Measurements from ENCODE around the gene SCGN. TPM values are rescaled to one million over a fixed set of nuclear protein-coding genes. Genes with fewer than 3 reads are reported as not detected.
"Not testable (repeated sequence)": the region's sequence is repeated elsewhere in the genome, so short reads cannot be mapped to it uniquely, and the experiment has no call there.

SCGN gene
- total RNA-seq, 1 experiment from 2014 or later = not detected

GRCh38 chr6:25746968-25747367 is 95.0 kb downstream of the SCGN start:
- H3K79me2 ChIP-seq (ENCODE audit: low read length) = no peaks in the 10 kb centered on the region
- no peak for DNase-seq
- no peaks in the 10 kb centered on the region for H3K9me2 ChIP-seq (replicated peaks; ENCODE audit: insufficient read depth, low read length)
- H3K36me3 ChIP-seq (ENCODE audit: insufficient read depth, low read length) = no peaks in the 10 kb centered on the region
- H3K27ac ChIP-seq (ENCODE audit: low read length) = no peak overlapping the region
- H4K20me1 ChIP-seq (ENCODE audit: insufficient read depth, low read depth, low read length) = no peaks in the 10 kb centered on the region
- no peak overlapping the region for H3K9ac ChIP-seq (ENCODE audit: low read length)
- peaks cover 8% of the 10 kb centered on the region for H3K4me1 ChIP-seq (ENCODE audit: low read length)
- no peak overlapping the region for H3K4me2 ChIP-seq (ENCODE audit: low read depth, low read length, poor library complexity, severe bottlenecking)
- peaks cover 3% of the 10 kb centered on the region for H3K9me3 ChIP-seq (ENCODE audit: low read length)
- H2AFZ ChIP-seq (ENCODE audit: low read length) = no peak overlapping the region
- no peak overlapping the region for H3K4me3 ChIP-seq (ENCODE audit: low read length)
- H3K27me3 ChIP-seq (ENCODE audit: low read length) = no peaks in the 10 kb centered on the region

- Histone ChIP-seq H4K20me1 (ENCODE audit: insufficient read depth, low read depth, low read length) (no peaks in the 10 kb centered on the region), H3K27me3 (ENCODE audit: low read length) (no peaks in the 10 kb centered on the region), H3K79me2 (ENCODE audit: low read length) (no peaks in the 10 kb centered on the region), H3K36me3 (ENCODE audit: insufficient read depth, low read length) (no peaks in the 10 kb centered on the region), H3K9me3 (ENCODE audit: low read length) (no peaks in the 10 kb centered on the region), H3K4me1 (ENCODE audit: low read length) (peaks cover 8% of the 10 kb centered on the region), H3K4me3 (ENCODE audit: low read length) (no peak overlapping the region), H3K27ac (ENCODE audit: low read length) (no peak overlapping the region), H3K4me2 (ENCODE audit: low read depth, low read length, poor library complexity, severe bottlenecking) (no peak overlapping the region), H2AFZ (ENCODE audit: low read length) (no peak overlapping the region), H3K9ac (ENCODE audit: low read length) (no peak overlapping the region), H3K9me2 (replicated peaks; ENCODE audit: insufficient read depth, low read length) (no peaks in the 10 kb centered on the region)
- no peak for DNase-seq
These were observed 95.5 kb downstream of the SCGN start for GRCh38 chr6:25747477-25747876.

- Histone ChIP-seq H3K27ac (ENCODE audit: low read length) (no peak overlapping the region), H3K4me3 (ENCODE audit: low read length) (no peak overlapping the region), H3K27me3 (ENCODE audit: low read length) (no peaks in the 10 kb centered on the region), H3K9ac (ENCODE audit: low read length) (no peak overlapping the region), H2AFZ (ENCODE audit: low read length) (no peak overlapping the region), H3K4me1 (ENCODE audit: low read length) (peaks cover 8% of the 10 kb centered on the region), H3K36me3 (ENCODE audit: insufficient read depth, low read length) (no peaks in the 10 kb centered on the region), H3K9me3 (ENCODE audit: low read length) (no peaks in the 10 kb centered on the region), H4K20me1 (ENCODE audit: insufficient read depth, low read depth, low read length) (no peaks in the 10 kb centered on the region), H3K4me2 (ENCODE audit: low read depth, low read length, poor library complexity, severe bottlenecking) (no peak overlapping the region), H3K9me2 (replicated peaks; ENCODE audit: insufficient read depth, low read length) (no peaks in the 10 kb centered on the region), H3K79me2 (ENCODE audit: low read length) (no peaks in the 10 kb centered on the region)
- no peak for DNase-seq
These were observed 96.0 kb downstream of the SCGN start for GRCh38 chr6:25748049-25748448.

GRCh38 chr6:25748601-25749517 is 96.8 kb downstream of the SCGN start:
- H2AFZ ChIP-seq (ENCODE audit: low read length); H3K9ac ChIP-seq (ENCODE audit: low read length); H3K9me2 ChIP-seq (replicated peaks; ENCODE audit: insufficient read depth, low read length); H3K36me3 ChIP-seq (ENCODE audit: insufficient read depth, low read length); H3K27ac ChIP-seq (ENCODE audit: low read length); H3K9me3 ChIP-seq (ENCODE audit: low read length); H4K20me1 ChIP-seq (ENCODE audit: insufficient read depth, low read depth, low read length); H3K79me2 ChIP-seq (ENCODE audit: low read length); H3K27me3 ChIP-seq (ENCODE audit: low read length); H3K4me2 ChIP-seq (ENCODE audit: low read depth, low read length, poor library complexity, severe bottlenecking); H3K4me1 ChIP-seq (ENCODE audit: low read length); DNase-seq; H3K4me3 ChIP-seq (ENCODE audit: low read length): not testable (repeated sequence)

- Histone ChIP-seq H3K9me2 (replicated peaks; ENCODE audit: insufficient read depth, low read length) (no peaks in the 10 kb centered on the region), H3K36me3 (ENCODE audit: insufficient read depth, low read length) (no peaks in the 10 kb centered on the region), H3K27me3 (ENCODE audit: low read length) (no peaks in the 10 kb centered on the region), H3K27ac (ENCODE audit: low read length) (no peak overlapping the region), H4K20me1 (ENCODE audit: insufficient read depth, low read depth, low read length) (no peaks in the 10 kb centered on the region), H3K4me3 (ENCODE audit: low read length) (no peak overlapping the region), H3K4me2 (ENCODE audit: low read depth, low read length, poor library complexity, severe bottlenecking) (no peak overlapping the region), H3K79me2 (ENCODE audit: low read length) (no peaks in the 10 kb centered on the region), H2AFZ (ENCODE audit: low read length) (no peak overlapping the region), H3K9me3 (ENCODE audit: low read length) (no peaks in the 10 kb centered on the region), H3K4me1 (ENCODE audit: low read length) (peaks cover 8% of the 10 kb centered on the region), H3K9ac (ENCODE audit: low read length) (no peak overlapping the region)
- no peak for DNase-seq
These were observed 97.8 kb downstream of the SCGN start for GRCh38 chr6:25749837-25750236.

GRCh38 chr6:25750906-25751305 is 98.9 kb downstream of the SCGN start:
- Histone ChIP-seq H3K4me1 (ENCODE audit: low read length) (peaks cover 8% of the 10 kb centered on the region), H3K9me3 (ENCODE audit: low read length) (no peaks in the 10 kb centered on the region), H3K9me2 (replicated peaks; ENCODE audit: insufficient read depth, low read length) (no peaks in the 10 kb centered on the region), H3K36me3 (ENCODE audit: insufficient read depth, low read length) (no peaks in the 10 kb centered on the region), H3K4me2 (ENCODE audit: low read depth, low read length, poor library complexity, severe bottlenecking) (no peak overlapping the region), H3K27me3 (ENCODE audit: low read length) (no peaks in the 10 kb centered on the region), H2AFZ (ENCODE audit: low read length) (no peak overlapping the region), H3K9ac (ENCODE audit: low read length) (no peak overlapping the region), H4K20me1 (ENCODE audit: insufficient read depth, low read depth, low read length) (no peaks in the 10 kb centered on the region), H3K79me2 (ENCODE audit: low read length) (no peaks in the 10 kb centered on the region), H3K4me3 (ENCODE audit: low read length) (no peak overlapping the region), H3K27ac (ENCODE audit: low read length) (no peak overlapping the region)
- DNase-seq = no peak

Other genes with a start within 250 kb of the SCGN start
- not detected in 2 replicates for gene SLC17A4, start 102.5 kb downstream of the SCGN start, total RNA-seq (2014; rRNA removed; shearing (Covaris generic); ENCODE audit: low replicate concordance)
- gene SLC17A1, start 179.8 kb downstream of the SCGN start, total RNA-seq (2014; rRNA removed; shearing (Covaris generic); ENCODE audit: low replicate concordance) = not detected in 2 replicates
- gene SLC17A3, start 222.0 kb downstream of the SCGN start, total RNA-seq (2014; rRNA removed; shearing (Covaris generic); ENCODE audit: low replicate concordance) = not detected in 2 replicates

Data from Karpas-422 (cell line).